CD4-positive, alpha-beta T cell (primary cell): Measurements from ENCODE around the gene ANO6. TPM values are rescaled to one million over a fixed set of nuclear protein-coding genes. Genes with fewer than 3 reads are reported as not detected.

ENCODE experiments used
- ATAC-seq: fragments of 200-7000 bp; cut with Tn5 transposase; one replicate; pipeline ENCODE4 v1.10.0; 2022; ENCODE audit warnings: mild to moderate bottlenecking; ENCODE audit not compliant: poor library complexity
- CTCF ChIA-PET: fragments of 350-600 bp; sonication (Branson Sonifier 250); formaldehyde crosslinking; loops from one replicate; lab custom pipeline; 2021; ENCODE audit warnings: antibody characterized with exemption, inconsistent platforms; lab: Charles Lee
- POLR2A ChIA-PET: fragments of 350-600 bp; sonication (Branson Sonifier 250); formaldehyde crosslinking; loops from one replicate; lab custom pipeline; 2021; ENCODE audit warnings: antibody characterized with exemption, inconsistent platforms; lab: Charles Lee
- DNase-seq, 14 experiments: peaks; one replicate each; pipeline ENCODE4 v3.0.0-alpha.2; 2013 to 2020; ENCODE audit warnings: mixed read lengths in 2 of 14
- H3K27ac ChIP-seq, 2 donors: one replicate each; pipeline versions ENCODE4 v1.5.1 to v1.7.0; 2013; ENCODE audit warnings: low read length in 2 of 2, low read depth in 1 of 2, mild to moderate bottlenecking in 1 of 2
- H3K27me3 ChIP-seq, 2 experiments: 1 replicate in 1 of 2; 2 replicates in 1 of 2; pipeline versions ENCODE4 v1.6.1 to v1.7.0; 2013; ENCODE audit warnings: low read length in 2 of 2, control low read depth in 1 of 2, mild to moderate bottlenecking in 1 of 2, moderate library complexity in 1 of 2; ENCODE audit not compliant: insufficient read depth in 2 of 2, control insufficient read depth in 1 of 2
- H3K36me3 ChIP-seq: one replicate; pipeline ENCODE4 v1.6.1; 2013; ENCODE audit warnings: low read length, control low read depth; ENCODE audit not compliant: insufficient read depth
- H3K4me1 ChIP-seq: one replicate; pipeline ENCODE4 v1.6.1; 2013; ENCODE audit warnings: low read length, control low read depth; ENCODE audit not compliant: insufficient read depth
- H3K4me3 ChIP-seq: one replicate; pipeline ENCODE4 v1.5.1; 2013; ENCODE audit warnings: mild to moderate bottlenecking, low read length, moderate library complexity
- H3K9me3 ChIP-seq, 2 experiments: 1 replicate in 1 of 2; 2 replicates in 1 of 2; pipeline versions ENCODE4 v1.6.1 to v1.7.0; 2013; ENCODE audit warnings: low read length in 2 of 2, mild to moderate bottlenecking in 2 of 2, control low read depth in 1 of 2, moderate library complexity in 1 of 2; ENCODE audit not compliant: control insufficient read depth in 1 of 2, insufficient read depth in 1 of 2
- H3K27ac Mint-ChIP-seq: one replicate; pipeline ENCODE4 v1.8.0; 2020; ENCODE audit warnings: mixed read lengths
- H3K27me3 Mint-ChIP-seq: one replicate; pipeline ENCODE4 v1.8.0; 2021; ENCODE audit warnings: mixed read lengths
- H3K36me3 Mint-ChIP-seq: one replicate; pipeline ENCODE4 v1.8.0; 2021; ENCODE audit warnings: low read depth, mixed read lengths
- H3K4me1 Mint-ChIP-seq: one replicate; pipeline ENCODE4 v1.8.0; 2021; ENCODE audit warnings: low read depth, mixed read lengths
- H3K4me3 Mint-ChIP-seq: one replicate; pipeline ENCODE4 v1.8.0; 2020; ENCODE audit warnings: mild to moderate bottlenecking, mixed read lengths
- H3K9me3 Mint-ChIP-seq: one replicate; pipeline ENCODE4 v1.8.0; 2020; ENCODE audit warnings: mixed read lengths
- intact Hi-C, 2 experiments: fragments of 100-400 bp; cut with DNase I in 1 of 2; cut with micrococcal nuclease in 1 of 2; formaldehyde crosslinking; loops; one replicate each; pipeline versions ENCODE4 v1.15.1 to v1.9.0; 2023 to 2025; cut with DNase I, micrococcal nuclease
- total RNA-seq, 174 experiments: library from RNA in 2 of 174; stranded (reverse) in 2 of 174; gene quantifications; one replicate each; pipeline ENCODE4 v1.2.3 and lab custom pipeline; 2021 to 2026
- TF ChIP-seq, protein P1 (sequence below): fragments of 200-600 bp; IDR thresholded peaks from one replicate; pipeline ENCODE4 v1.8.0; 2022; ENCODE audit warnings: antibody characterized with exemption, mild to moderate bottlenecking

Gene ANO6
- total RNA-seq, 2 experiments from 2014 or later, result 11.6 to 11.7 TPM

DNA sequence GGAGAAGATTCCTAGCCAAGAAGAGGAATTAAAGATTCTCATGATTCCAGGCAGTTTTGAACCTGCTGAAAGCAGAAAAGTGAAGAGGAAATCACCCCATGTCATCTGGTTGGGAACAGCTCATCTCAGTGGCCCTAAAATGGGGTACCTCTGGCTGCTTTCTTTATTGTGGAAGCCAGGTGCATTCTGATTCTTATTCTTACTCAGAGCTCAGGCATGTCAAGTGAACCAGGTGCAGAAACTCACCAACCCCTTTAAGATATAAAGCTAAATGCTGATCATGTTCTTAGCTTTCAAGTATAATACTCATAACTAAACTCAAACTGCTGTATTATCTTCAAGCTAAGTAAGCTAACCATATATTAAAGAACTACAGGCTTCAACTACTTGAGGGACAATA is 259.7 kb downstream of the ANO6 start:
- no peaks in the 10 kb centered on the region for H3K27me3 ChIP-seq
- Mint-ChIP-seq H3K9me3 (peaks cover 14% of the 10 kb centered on the region), H3K4me1 (no peaks in the 10 kb centered on the region), H3K27me3 (peaks cover 3% of the 10 kb centered on the region), H3K27ac (no peak overlapping the region), H3K36me3 (no peaks in the 10 kb centered on the region), H3K4me3 (no peak overlapping the region)
- intact Hi-C loops, result no loop called here
- ATAC-seq, result no peak
- POLR2A ChIA-PET, result no interaction called here
- no peaks in the 10 kb centered on the region for H3K36me3 ChIP-seq
- H3K27ac ChIP-seq, result no peak overlapping the region
- TF ChIP-seq, protein P1, sequence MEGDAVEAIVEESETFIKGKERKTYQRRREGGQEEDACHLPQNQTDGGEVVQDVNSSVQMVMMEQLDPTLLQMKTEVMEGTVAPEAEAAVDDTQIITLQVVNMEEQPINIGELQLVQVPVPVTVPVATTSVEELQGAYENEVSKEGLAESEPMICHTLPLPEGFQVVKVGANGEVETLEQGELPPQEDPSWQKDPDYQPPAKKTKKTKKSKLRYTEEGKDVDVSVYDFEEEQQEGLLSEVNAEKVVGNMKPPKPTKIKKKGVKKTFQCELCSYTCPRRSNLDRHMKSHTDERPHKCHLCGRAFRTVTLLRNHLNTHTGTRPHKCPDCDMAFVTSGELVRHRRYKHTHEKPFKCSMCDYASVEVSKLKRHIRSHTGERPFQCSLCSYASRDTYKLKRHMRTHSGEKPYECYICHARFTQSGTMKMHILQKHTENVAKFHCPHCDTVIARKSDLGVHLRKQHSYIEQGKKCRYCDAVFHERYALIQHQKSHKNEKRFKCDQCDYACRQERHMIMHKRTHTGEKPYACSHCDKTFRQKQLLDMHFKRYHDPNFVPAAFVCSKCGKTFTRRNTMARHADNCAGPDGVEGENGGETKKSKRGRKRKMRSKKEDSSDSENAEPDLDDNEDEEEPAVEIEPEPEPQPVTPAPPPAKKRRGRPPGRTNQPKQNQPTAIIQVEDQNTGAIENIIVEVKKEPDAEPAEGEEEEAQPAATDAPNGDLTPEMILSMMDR, result no peak
- DNase-seq, result no peak
- CTCF ChIA-PET, result no interaction called here
- H3K4me1 ChIP-seq, result peaks cover under 1% of the 10 kb centered on the region
- H3K9me3 ChIP-seq, result peaks cover 0 to 14% of the 10 kb centered on the region in 2 experiments
- no peak overlapping the region for H3K4me3 ChIP-seq

DNA sequence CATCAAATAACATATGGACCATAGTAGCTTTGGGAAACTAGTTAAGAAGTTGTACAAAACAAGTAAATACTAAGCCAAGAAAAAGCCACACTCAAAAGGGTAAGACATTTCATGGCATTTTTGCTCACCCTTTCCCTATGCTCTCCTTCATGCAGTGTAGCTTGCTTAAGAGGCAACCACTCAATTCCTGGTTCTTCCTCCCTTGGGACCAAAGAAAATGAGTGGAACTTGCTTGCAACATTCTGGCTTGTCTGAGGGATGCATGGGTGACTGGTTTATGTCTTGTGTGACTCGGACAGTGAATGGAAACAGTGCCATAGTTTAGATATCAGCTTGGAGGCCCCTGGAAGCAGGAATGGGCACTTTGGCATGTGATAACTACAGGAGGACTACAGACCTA is 261.6 kb downstream of the ANO6 start:
- no peak overlapping the region for H3K4me3 Mint-ChIP-seq
- TF ChIP-seq, protein P1, result no peak
- H3K4me1 Mint-ChIP-seq, result no peaks in the 10 kb centered on the region
- H3K36me3 ChIP-seq, result no peaks in the 10 kb centered on the region
- no peak overlapping the region for H3K4me3 ChIP-seq
- H3K27me3 Mint-ChIP-seq, result peaks cover 3% of the 10 kb centered on the region
- no peak for DNase-seq
- intact Hi-C loops, result no loop called here
- H3K4me1 ChIP-seq, result no peaks in the 10 kb centered on the region
- no peak overlapping the region for H3K27ac ChIP-seq
- H3K27ac Mint-ChIP-seq, result no peak overlapping the region
- H3K9me3 ChIP-seq, result peaks cover 0 to 14% of the 10 kb centered on the region in 2 experiments
- no peaks in the 10 kb centered on the region for H3K27me3 ChIP-seq
- no peaks in the 10 kb centered on the region for H3K36me3 Mint-ChIP-seq
- POLR2A ChIA-PET, result no interaction called here
- ATAC-seq, result no peak
- peaks cover 14% of the 10 kb centered on the region for H3K9me3 Mint-ChIP-seq
- CTCF ChIA-PET, result no interaction called here

DNA sequence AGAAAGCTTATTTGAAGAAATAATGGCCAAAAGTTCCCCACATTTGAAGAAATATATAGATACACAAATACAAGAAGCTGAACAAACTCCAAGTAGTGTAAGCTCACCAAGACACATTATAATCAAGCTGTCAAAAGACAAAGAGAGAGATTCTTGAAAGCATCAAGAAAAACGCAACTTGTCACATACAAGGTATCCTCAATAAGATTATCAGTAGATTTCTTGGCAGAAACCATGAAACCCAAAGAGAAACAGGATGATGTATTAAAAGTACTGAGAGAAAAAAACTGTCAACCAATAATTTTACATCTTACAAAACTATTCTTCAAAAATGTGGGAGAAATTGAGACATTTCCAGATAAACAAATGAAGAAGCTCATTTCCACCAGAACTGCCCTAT is 263.0 kb downstream of the ANO6 start:
- no peaks in the 10 kb centered on the region for H3K27me3 ChIP-seq
- DNase-seq (no peak), ATAC-seq (no peak)
- Mint-ChIP-seq H3K27me3 (peaks cover 3% of the 10 kb centered on the region), H3K4me1 (no peaks in the 10 kb centered on the region), H3K36me3 (no peaks in the 10 kb centered on the region), H3K4me3 (no peak overlapping the region), H3K9me3 (peaks cover 14% of the 10 kb centered on the region), H3K27ac (no peak overlapping the region)
- no peaks in the 10 kb centered on the region for H3K4me1 ChIP-seq
- ChIA-PET POLR2A (no interaction called here), CTCF (no interaction called here)
- H3K9me3 ChIP-seq, result peaks cover 0 to 10% of the 10 kb centered on the region in 2 experiments
- no peak overlapping the region for H3K27ac ChIP-seq
- intact Hi-C loops, result no loop called here
- H3K4me3 ChIP-seq, result no peak overlapping the region
- no peaks in the 10 kb centered on the region for H3K36me3 ChIP-seq
- TF ChIP-seq, protein P1, result no peak
